ENCODE results near the gene ITPK1.

GRCh38 chr14:92905667-92906066, 210.1 kb downstream of the ITPK1 start:
- TF ChIP-seq REST (IDR thresholded peaks at IDR 0.05; ENCODE audit: insufficient read depth in 1 of 2, low read depth in 2 of 2, low read length in 2 of 2) (no peak), TAF1 (IDR thresholded peaks at IDR 0.05; ENCODE audit: borderline replicate concordance, insufficient read depth, low read length) (no peak), POLR2AphosphoS5 (IDR thresholded peaks at IDR 0.05; ENCODE audit: low read depth, low read length) (no peak), SIN3A (IDR thresholded peaks at IDR 0.05; ENCODE audit: borderline replicate concordance, insufficient read depth, low read length) (no peak)

All from PFSK-1 (cell line).